PC-3 (cell line): ENCODE data around the gene CTNNA3.

ENCODE experiments used
- CTCF ChIP-seq: fragments of 300-600 bp; sonication (generic); conservative IDR thresholded peaks from 2 replicates; pipeline ENCODE4 v1.5.1; 2017; ENCODE audit warnings: antibody characterized with exemption, low read depth, mild to moderate bottlenecking, low read length
- EZH2 ChIP-seq: fragments of 300-600 bp; sonication (generic); IDR thresholded peaks from one replicate; pipeline ENCODE4 v1.6.1; 2017; ENCODE audit warnings: antibody characterized with exemption, mild to moderate bottlenecking, low read length; ENCODE audit not compliant: unreplicated experiment

- TF ChIP-seq CTCF (no peak), EZH2 (no peak)
These were observed 911.2 kb downstream of the CTNNA3 start for GRCh38 chr10:66784770-66785169.
